Large intestine (tissue), 3 donors: ENCODE data around the gene SLC7A14. TPM values are rescaled to one million over a fixed set of nuclear protein-coding genes. Genes with fewer than 3 reads are reported as not detected.

Experiments
- DNase-seq, 2 donors: peaks; one replicate each; pipeline versions ENCODE4 v3.0.0 to v3.0.0-alpha.2; 2013
- H3K27ac ChIP-seq: one replicate; pipeline ENCODE4 v1.5.1; 2013; ENCODE audit warnings: low read length
- H3K27me3 ChIP-seq: 2 replicates; pipeline ENCODE4 v1.6.1; 2013; ENCODE audit warnings: low read length; ENCODE audit not compliant: control insufficient read depth, insufficient read depth
- H3K36me3 ChIP-seq: 2 replicates; pipeline ENCODE4 v1.6.1; 2013; ENCODE audit warnings: low read length; ENCODE audit not compliant: control insufficient read depth, insufficient read depth
- H3K4me1 ChIP-seq: one replicate; pipeline ENCODE4 v1.6.1; 2013; ENCODE audit warnings: low read length; ENCODE audit not compliant: control insufficient read depth, insufficient read depth
- H3K4me3 ChIP-seq: one replicate; pipeline ENCODE4 v1.5.1; 2013; ENCODE audit warnings: low read length
- H3K9me3 ChIP-seq: one replicate; pipeline ENCODE4 v1.6.1; 2013; ENCODE audit warnings: mild to moderate bottlenecking, low read depth, low read length, moderate library complexity; ENCODE audit not compliant: control insufficient read depth
- WGBS: methylation state at CpG from one replicate; pipeline ENCODE4 v1.1.5; 2013; ENCODE audit warnings: low lambda C conversion rate; ENCODE audit not compliant: insufficient coverage; 5-methylcytosine and 5-hydroxymethylcytosine counted together
- polyA plus RNA-seq: library from polyadenylated mRNA; unstranded; fragments of 120-200 nt; gene quantifications from one replicate; pipeline ENCODE4 v1.2.1, GENCODE V29; 2013

SLC7A14 gene
- polyA plus RNA-seq, 1 donor: 3.2 TPM

DNA sequence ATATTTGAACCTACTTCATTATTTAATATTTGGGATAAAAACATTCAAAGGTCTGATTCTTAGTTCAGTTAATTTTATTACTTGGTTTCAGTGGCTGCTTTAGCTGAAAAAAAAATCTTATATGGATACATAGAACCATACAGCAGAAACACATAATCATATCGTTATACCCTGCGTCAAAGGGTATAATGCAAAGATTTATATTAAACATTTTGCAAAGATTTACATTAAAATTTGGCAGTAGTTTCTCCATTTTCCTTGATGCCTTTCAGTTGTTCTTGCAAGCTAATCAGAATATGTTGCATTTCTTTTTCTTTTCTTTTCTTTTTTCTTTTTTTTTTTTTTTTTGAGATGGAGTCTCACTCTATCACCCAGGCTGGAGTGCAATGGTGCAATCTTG lies 135.8 kb downstream of the SLC7A14 start:
- no peak for DNase-seq
- 69% methylated on average over 2 of the region's 2 CpGs for WGBS
- H3K4me1 ChIP-seq: no peaks in the 10 kb centered on the region
- no peaks in the 10 kb centered on the region for H3K9me3 ChIP-seq
- no peak overlapping the region for H3K4me3 ChIP-seq
- peaks cover 2% of the 10 kb centered on the region for H3K27me3 ChIP-seq
- H3K27ac ChIP-seq: no peak overlapping the region
- no peaks in the 10 kb centered on the region for H3K36me3 ChIP-seq

DNA sequence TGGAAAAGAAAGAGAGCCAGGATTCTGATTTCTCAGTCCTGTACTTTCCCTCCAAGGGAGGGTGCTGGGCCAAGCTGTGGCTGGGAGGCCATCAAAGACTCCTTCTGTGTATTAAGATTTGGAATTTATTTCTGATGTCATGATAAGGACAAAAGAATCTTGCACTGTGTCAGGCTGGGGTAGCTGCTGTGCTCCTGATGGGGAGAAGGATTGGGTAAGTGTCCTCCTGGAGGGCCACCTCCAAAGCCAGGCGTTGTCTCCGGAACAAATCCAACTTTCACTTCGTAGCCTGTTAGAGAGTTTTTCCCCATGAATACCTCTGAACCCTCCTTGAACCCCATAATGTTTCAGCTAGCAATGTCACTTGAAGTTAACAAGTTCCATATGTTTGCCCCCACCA lies 137.3 kb downstream of the SLC7A14 start:
- Histone ChIP-seq H3K27me3 (no peaks in the 10 kb centered on the region), H3K4me3 (no peak overlapping the region), H3K27ac (no peak overlapping the region), H3K4me1 (no peaks in the 10 kb centered on the region), H3K9me3 (no peaks in the 10 kb centered on the region), H3K36me3 (no peaks in the 10 kb centered on the region)
- DNase-seq: no peak
- no CpG with 5 or more reads among the region's 3 CpGs for WGBS

DNA sequence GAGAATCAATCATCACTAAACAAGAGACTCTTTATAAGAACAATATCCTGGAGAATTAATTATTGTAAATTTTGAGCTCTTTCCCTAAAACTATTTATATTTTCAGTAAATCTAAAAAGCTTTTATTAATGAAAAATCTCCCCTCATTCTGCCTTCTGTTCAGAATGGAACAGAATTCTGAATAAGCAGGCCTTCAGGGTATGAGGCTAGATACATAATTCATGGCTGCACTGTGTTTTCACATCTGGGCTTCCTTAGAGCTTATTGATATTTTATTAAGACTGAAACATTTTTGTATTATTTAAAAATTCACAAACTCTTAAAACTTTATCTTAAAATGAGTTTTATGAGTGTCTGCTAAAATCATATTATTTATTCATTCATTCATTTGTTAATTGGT lies 142.4 kb downstream of the SLC7A14 start:
- Histone ChIP-seq H3K9me3 (no peaks in the 10 kb centered on the region), H3K4me3 (no peak overlapping the region), H3K27ac (no peak overlapping the region), H3K27me3 (no peaks in the 10 kb centered on the region), H3K4me1 (no peaks in the 10 kb centered on the region), H3K36me3 (no peaks in the 10 kb centered on the region)
- DNase-seq: no peak

DNA sequence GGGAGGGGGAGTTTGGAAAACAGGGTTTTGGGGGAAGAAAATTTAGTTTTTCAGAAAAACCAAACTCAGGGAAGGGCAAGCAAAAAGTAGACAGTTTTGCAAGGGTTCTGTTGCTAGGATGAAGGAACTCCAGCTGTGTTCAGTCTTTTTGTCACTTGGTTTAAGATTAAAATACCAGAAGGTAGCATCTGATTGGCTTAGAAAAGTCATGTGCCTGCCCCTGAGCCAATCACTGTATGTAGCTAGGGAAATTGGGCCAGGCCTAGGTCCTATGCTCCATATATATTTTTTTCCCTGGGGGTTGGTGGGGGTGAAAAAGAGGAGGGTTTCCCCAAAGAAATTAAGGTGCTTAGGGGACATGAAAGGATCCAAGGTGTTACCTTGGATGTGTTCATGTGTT lies 142.9 kb downstream of the SLC7A14 start:
- H3K27ac ChIP-seq: no peak overlapping the region
- no peak overlapping the region for H3K4me3 ChIP-seq
- no peak for DNase-seq
- no peaks in the 10 kb centered on the region for H3K36me3 ChIP-seq
- H3K4me1 ChIP-seq: no peaks in the 10 kb centered on the region
- H3K9me3 ChIP-seq: no peaks in the 10 kb centered on the region
- H3K27me3 ChIP-seq: no peaks in the 10 kb centered on the region

DNA sequence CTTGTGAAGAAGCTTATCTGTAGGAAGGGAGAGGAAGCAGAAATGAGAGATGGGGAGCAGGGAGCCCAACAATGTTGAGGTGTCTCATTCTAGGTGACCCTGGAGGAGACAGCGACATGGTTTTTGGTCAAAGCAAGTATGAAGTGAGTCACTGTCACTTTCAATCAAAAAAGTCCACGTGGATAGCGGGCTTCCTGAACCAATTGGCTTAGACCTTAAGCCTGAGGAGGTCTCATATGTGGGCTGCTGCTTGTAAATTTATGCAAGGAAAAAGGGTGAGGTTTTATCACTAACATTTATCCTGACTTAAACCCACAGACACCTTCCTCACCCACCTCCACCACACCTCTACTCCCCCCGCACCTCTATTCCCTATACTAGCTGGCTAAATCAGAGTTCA lies 144.5 kb downstream of the SLC7A14 start:
- Histone ChIP-seq H3K27ac (no peak overlapping the region), H3K27me3 (no peaks in the 10 kb centered on the region), H3K9me3 (no peaks in the 10 kb centered on the region), H3K4me1 (no peaks in the 10 kb centered on the region), H3K4me3 (no peak overlapping the region), H3K36me3 (no peaks in the 10 kb centered on the region)
- no CpG with 5 or more reads among the region's 4 CpGs for WGBS
- no peak for DNase-seq

DNA sequence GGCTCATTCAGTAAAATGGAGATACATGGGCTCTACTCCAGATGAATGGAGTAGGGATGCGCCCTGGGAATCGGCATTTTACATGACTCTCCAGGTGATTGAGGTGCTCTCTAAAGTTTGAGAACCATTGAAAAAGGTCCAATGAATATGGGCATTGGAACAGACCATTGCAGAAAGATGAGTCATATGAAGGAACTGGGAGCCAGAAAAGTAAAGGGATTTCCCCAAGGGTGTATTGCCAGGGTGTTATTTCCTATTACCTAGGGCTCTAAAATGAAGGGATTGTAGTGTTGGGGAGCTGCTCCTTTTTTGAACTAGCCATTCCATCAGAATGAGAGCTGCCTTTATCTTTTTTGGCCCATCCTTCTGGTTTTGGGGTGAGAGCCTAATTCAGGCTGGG lies 145.5 kb downstream of the SLC7A14 start:
- Histone ChIP-seq H3K4me3 (no peak overlapping the region), H3K4me1 (no peaks in the 10 kb centered on the region), H3K27ac (no peak overlapping the region), H3K27me3 (no peaks in the 10 kb centered on the region), H3K36me3 (no peaks in the 10 kb centered on the region), H3K9me3 (no peaks in the 10 kb centered on the region)
- DNase-seq: no peak
- WGBS: 100% methylated on average over 2 of the region's 2 CpGs

DNA sequence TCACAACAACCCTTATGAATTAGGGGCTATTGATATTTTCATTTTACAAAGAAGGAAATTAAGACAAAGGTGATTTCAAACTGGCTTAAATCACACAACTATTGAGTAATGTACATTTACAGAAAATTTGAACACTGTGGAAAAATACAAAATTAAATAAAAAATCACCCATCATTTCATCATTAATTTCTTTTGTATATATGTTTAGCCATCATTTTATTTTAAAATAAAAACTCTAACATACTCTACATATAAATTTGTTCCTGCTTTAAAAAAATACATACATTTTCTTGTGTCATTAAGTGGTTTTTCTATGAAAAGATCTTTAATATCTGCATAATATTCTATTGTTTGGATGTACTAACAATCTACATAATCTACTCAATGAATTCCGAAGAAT lies 147.0 kb downstream of the SLC7A14 start:
- H3K27ac ChIP-seq: no peak overlapping the region
- no peaks in the 10 kb centered on the region for H3K36me3 ChIP-seq
- no peak for DNase-seq
- no peaks in the 10 kb centered on the region for H3K9me3 ChIP-seq
- H3K4me1 ChIP-seq: no peaks in the 10 kb centered on the region
- H3K27me3 ChIP-seq: no peaks in the 10 kb centered on the region
- no peak overlapping the region for H3K4me3 ChIP-seq
- WGBS: 100% methylated on average over 1 of the region's 1 CpG

DNA sequence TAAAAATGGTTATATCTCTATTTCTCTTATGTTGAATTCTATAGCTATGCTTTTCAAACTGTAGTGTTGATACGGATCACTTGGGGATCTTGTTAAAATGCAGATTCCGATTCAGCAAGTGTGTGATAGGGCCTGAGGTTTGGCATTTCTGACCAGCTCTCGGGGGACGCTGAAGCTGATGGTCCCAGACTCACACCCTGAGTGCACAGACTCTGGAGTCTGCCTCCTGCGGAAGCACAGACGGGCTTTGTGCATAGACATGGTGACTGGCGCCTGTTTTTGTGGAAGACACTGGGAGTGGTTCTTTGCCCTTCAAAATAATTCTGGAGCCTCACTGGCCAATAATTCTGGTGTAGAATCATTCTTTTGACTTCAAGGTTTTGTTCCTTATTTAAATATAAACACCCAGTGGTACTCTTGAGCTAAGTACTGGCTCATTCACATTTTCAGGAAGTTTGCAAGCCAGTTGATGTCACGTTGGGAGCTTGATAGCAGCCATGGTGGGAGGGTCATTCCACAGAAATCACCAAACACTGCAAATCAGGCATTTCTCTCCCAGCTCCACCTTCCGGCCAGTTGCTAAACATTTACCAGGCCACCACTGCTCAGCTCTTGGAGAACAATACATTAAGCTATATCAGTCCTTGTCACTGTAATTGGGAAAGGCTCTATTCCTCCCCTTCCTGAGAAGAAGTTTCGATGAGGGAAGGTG lies 148.0 kb downstream of the SLC7A14 start:
- no peak overlapping the region for H3K27ac ChIP-seq
- H3K36me3 ChIP-seq: no peaks in the 10 kb centered on the region
- no peak for DNase-seq
- no CpG with 5 or more reads among the region's 10 CpGs for WGBS
- no peak overlapping the region for H3K4me3 ChIP-seq
- H3K27me3 ChIP-seq: no peaks in the 10 kb centered on the region
- H3K4me1 ChIP-seq: no peaks in the 10 kb centered on the region
- H3K9me3 ChIP-seq: no peaks in the 10 kb centered on the region

DNA sequence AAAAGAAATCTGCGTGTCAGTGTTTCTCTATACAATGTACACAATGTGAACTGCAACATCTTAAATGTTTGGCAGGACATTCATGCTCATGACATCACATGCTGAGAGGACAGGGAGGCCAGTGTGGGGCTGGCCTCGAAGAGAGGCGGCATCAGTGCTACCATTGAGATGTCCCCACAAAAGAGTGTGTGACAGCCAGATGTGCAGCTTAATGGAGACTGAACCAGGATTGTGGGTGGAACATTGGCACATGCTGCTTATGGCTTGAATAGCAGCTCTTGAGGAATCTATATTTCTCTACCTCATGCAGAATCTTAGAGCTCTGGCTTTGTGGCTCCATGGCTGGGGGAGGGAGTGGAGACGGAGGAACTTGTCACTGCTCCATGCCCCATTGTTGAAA lies 148.7 kb downstream of the SLC7A14 start:
- H3K27ac ChIP-seq: no peak overlapping the region
- H3K4me3 ChIP-seq: no peak overlapping the region
- H3K27me3 ChIP-seq: no peaks in the 10 kb centered on the region
- WGBS: no CpG with 5 or more reads among the region's 4 CpGs
- DNase-seq: no peak
- H3K4me1 ChIP-seq: no peaks in the 10 kb centered on the region
- no peaks in the 10 kb centered on the region for H3K36me3 ChIP-seq
- no peaks in the 10 kb centered on the region for H3K9me3 ChIP-seq

DNA sequence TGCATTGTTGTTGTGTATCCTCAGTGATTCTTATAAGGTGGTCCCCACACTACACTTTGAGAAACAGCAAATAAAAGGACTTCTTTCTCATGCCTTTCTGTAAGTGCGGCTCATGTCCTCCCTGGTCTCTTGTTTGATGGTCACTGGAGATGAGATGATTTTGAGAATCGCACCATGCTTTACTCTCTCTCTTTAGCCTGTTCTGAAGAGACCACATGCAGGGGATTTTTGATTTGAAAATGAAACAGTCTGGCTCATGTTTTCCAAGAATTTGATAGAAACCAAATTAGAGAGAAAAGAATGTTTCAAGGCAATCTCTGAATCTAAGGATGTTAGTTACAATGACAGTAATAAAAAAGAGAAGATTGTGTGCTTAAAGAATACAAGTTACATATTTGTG lies 149.2 kb downstream of the SLC7A14 start:
- Histone ChIP-seq H3K27ac (no peak overlapping the region), H3K36me3 (no peaks in the 10 kb centered on the region), H3K4me1 (no peaks in the 10 kb centered on the region), H3K27me3 (no peaks in the 10 kb centered on the region), H3K9me3 (no peaks in the 10 kb centered on the region), H3K4me3 (no peak overlapping the region)
- DNase-seq: no peak
- 89% methylated on average over 1 of the region's 2 CpGs for WGBS

DNA sequence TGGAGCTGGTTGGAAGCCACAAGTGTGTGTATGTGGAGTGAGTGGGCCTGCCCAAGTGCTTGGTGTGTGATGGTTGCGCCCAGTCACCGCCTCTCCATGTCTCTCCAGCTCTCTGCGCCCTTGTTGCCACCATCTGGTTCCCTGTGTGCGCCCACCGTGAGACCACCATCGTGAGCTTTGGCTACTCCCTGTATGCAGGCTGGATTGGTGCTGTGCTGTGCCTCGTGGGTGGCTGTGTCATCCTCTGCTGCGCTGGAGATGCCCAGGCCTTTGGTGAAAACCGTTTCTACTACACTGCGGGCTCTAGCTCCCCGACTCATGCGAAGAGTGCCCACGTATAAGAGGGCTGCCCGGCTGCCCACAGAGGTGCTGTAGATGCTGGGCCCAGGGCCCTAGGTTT lies 153.5 kb downstream of the SLC7A14 start:
- H3K4me3 ChIP-seq: no peak overlapping the region
- H3K27ac ChIP-seq: no peak overlapping the region
- WGBS: no CpG with 5 or more reads among the region's 14 CpGs
- H3K27me3 ChIP-seq: no peaks in the 10 kb centered on the region
- DNase-seq: no peak
- no peaks in the 10 kb centered on the region for H3K9me3 ChIP-seq
- no peaks in the 10 kb centered on the region for H3K36me3 ChIP-seq
- H3K4me1 ChIP-seq: no peaks in the 10 kb centered on the region
